NOMO-1 treated with DMSO at 0.1 percent for 48 hours (cell line): Measurements from ENCODE around the gene HOPX.
"Not testable (repeated sequence)": the region's sequence is repeated elsewhere in the genome, so short reads cannot be mapped to it uniquely, and the experiment has no call there.

Source experiments
- DNase-seq: peaks from one replicate; lab custom pipeline; 2025; ENCODE audit not compliant: unreplicated experiment; lab: John Stamatoyannopoulos, UW

HOPX gene

GRCh38 chr4:56655627-56656345 is 25.3 kb downstream of the HOPX start:
- no peak for DNase-seq

GRCh38 chr4:56655209-56655626 is 25.9 kb downstream of the HOPX start:
- no peak for DNase-seq

GRCh38 chr4:56654238-56654632 is 26.9 kb downstream of the HOPX start:
- no peak for DNase-seq

- peak; percentile 74 for DNase-seq
Measured at GRCh38 chr4:56653461-56654237, 27.4 kb downstream of the HOPX start.

- DNase-seq, result no peak
Measured at GRCh38 chr4:56652196-56652595, 28.9 kb downstream of the HOPX start.

- DNase-seq, result no peak
Measured at GRCh38 chr4:56651056-56651350, 30.1 kb downstream of the HOPX start.

GRCh38 chr4:56650262-56651055 is 30.6 kb downstream of the HOPX start:
- DNase-seq, result no peak

GRCh38 chr4:56649445-56650261 is 31.4 kb downstream of the HOPX start:
- peak; percentile 47 for DNase-seq

GRCh38 chr4:56648824-56649151 is 32.3 kb downstream of the HOPX start:
- no peak for DNase-seq

- peak; percentile 56 for DNase-seq
Measured at GRCh38 chr4:56648021-56648823, 32.9 kb downstream of the HOPX start.

- DNase-seq, result no peak
Measured at GRCh38 chr4:56646341-56646740, 34.8 kb downstream of the HOPX start.

GRCh38 chr4:56643596-56643995 is 37.5 kb downstream of the HOPX start:
- DNase-seq, result no peak

GRCh38 chr4:56641494-56642051 is 39.5 kb downstream of the HOPX start:
- DNase-seq, result no peak

- no peak for DNase-seq
Measured at GRCh38 chr4:56640621-56641493, 40.2 kb downstream of the HOPX start.

GRCh38 chr4:56637791-56638190 is 43.3 kb downstream of the HOPX start:
- DNase-seq, result no peak

GRCh38 chr4:56637154-56637553 is 43.9 kb downstream of the HOPX start:
- no peak for DNase-seq

GRCh38 chr4:56634954-56635353 is 46.1 kb downstream of the HOPX start:
- not testable (repeated sequence) for DNase-seq

GRCh38 chr4:56633486-56633885 is 47.6 kb downstream of the HOPX start:
- no peak for DNase-seq
